SK-N-SH treated with all-trans-retinoic acid at 6 μM for 48 hours (cell line): Measurements from ENCODE around the gene PANX1.
A peak's percentile ranks its signal among the peaks of the same experiment; 100 is the strongest.

Experiments
- ATAC-seq: fragments of 200-7000 bp; cut with Tn5 transposase; 3 replicates; pipeline ENCODE4 v1.9.1; 2020; ENCODE audit warnings: mild to moderate bottlenecking, moderate library complexity
- ARNTL ChIP-seq: fragments of 450-650 bp; formaldehyde crosslinking; IDR thresholded peaks from 2 replicates; pipeline ENCODE4 v1.5.0; 2020; ENCODE audit warnings: low read depth, mild to moderate bottlenecking, moderate library complexity, borderline replicate concordance
- CREB5 ChIP-seq: fragments of 250-450 bp; sonication (Bioruptor Pico); IDR thresholded peaks from 2 replicates; pipeline ENCODE4 v1.5.1; 2020; ENCODE audit warnings: low read depth, mild to moderate bottlenecking, moderate library complexity
- CSRNP3 ChIP-seq: fragments of 250-450 bp; sonication (Bioruptor Pico); IDR thresholded peaks from 2 replicates; pipeline ENCODE4 v1.5.1; 2021; ENCODE audit warnings: mild to moderate bottlenecking, moderate library complexity
- ESRRG ChIP-seq: fragments of 250-450 bp; sonication (Bioruptor Pico); IDR thresholded peaks from 2 replicates; pipeline ENCODE4 v1.6.1; 2021; ENCODE audit warnings: mild to moderate bottlenecking
- GLIS3 ChIP-seq: fragments of 250-450 bp; sonication (Bioruptor Pico); IDR thresholded peaks from 2 replicates; pipeline ENCODE4 v1.5.0; 2020; ENCODE audit warnings: mild to moderate bottlenecking, moderate library complexity
- ISL1 ChIP-seq: fragments of 250-450 bp; sonication (Bioruptor Pico); IDR thresholded peaks from 2 replicates; pipeline ENCODE4 v2.1.2; 2022; ENCODE audit warnings: mild to moderate bottlenecking, moderate library complexity
- OSR1 ChIP-seq: fragments of 250-450 bp; sonication (Bioruptor Pico); IDR thresholded peaks from 2 replicates; pipeline ENCODE4 v1.8.0; 2022; ENCODE audit warnings: moderate library complexity, mild to moderate bottlenecking, inconsistent platforms
- PATZ1 ChIP-seq: fragments of 250-450 bp; sonication (Bioruptor Pico); IDR thresholded peaks from 2 replicates; pipeline ENCODE4 v1.8.0; 2020; ENCODE audit warnings: mild to moderate bottlenecking, moderate library complexity, borderline replicate concordance
- PPARA ChIP-seq: fragments of 250-450 bp; sonication (Bioruptor Pico); IDR thresholded peaks from 2 replicates; pipeline ENCODE4 v1.5.0; 2020; ENCODE audit warnings: mild to moderate bottlenecking, borderline replicate concordance
- RARB ChIP-seq: fragments of 250-450 bp; sonication (Bioruptor Pico); IDR thresholded peaks from 2 replicates; pipeline ENCODE4 v1.8.0; 2021; ENCODE audit warnings: mild to moderate bottlenecking, moderate library complexity
- SNAI2 ChIP-seq: fragments of 250-450 bp; sonication (Bioruptor Pico); IDR thresholded peaks from 2 replicates; pipeline ENCODE4 v1.5.0; 2020; ENCODE audit warnings: mild to moderate bottlenecking, moderate library complexity
- TCF4 ChIP-seq: fragments of 250-450 bp; sonication (Bioruptor Pico); IDR thresholded peaks from 2 replicates; pipeline ENCODE4 v1.8.0; 2021; ENCODE audit warnings: mild to moderate bottlenecking, moderate library complexity, borderline replicate concordance
- TOX ChIP-seq: fragments of 250-450 bp; sonication (Bioruptor Pico); IDR thresholded peaks from 2 replicates; pipeline ENCODE4 v1.8.0; 2021; ENCODE audit warnings: mild to moderate bottlenecking, moderate library complexity, borderline replicate concordance
- TSHZ2 ChIP-seq: fragments of 250-450 bp; sonication (Bioruptor Pico); IDR thresholded peaks from 2 replicates; pipeline ENCODE4 v1.5.0; 2020; ENCODE audit warnings: mild to moderate bottlenecking, moderate library complexity
- ZC3H10 ChIP-seq: fragments of 250-450 bp; sonication (Bioruptor Pico); IDR thresholded peaks from 2 replicates; pipeline ENCODE4 v1.5.1; 2021; ENCODE audit warnings: mild to moderate bottlenecking, moderate library complexity
- ZFP3 ChIP-seq: fragments of 250-450 bp; sonication (Bioruptor Pico); IDR thresholded peaks from 2 replicates; pipeline ENCODE4 v1.5.0; 2020; ENCODE audit warnings: mild to moderate bottlenecking, moderate library complexity
- ZNF565 ChIP-seq: fragments of 450-650 bp; formaldehyde crosslinking; conservative IDR thresholded peaks from 2 replicates; pipeline ENCODE4 v1.5.0; 2020; ENCODE audit warnings: low read depth, mild to moderate bottlenecking, moderate library complexity
- ZNF70 ChIP-seq: fragments of 450-650 bp; formaldehyde crosslinking; IDR thresholded peaks from 2 replicates; pipeline ENCODE4 v1.5.0; 2020; ENCODE audit warnings: mild to moderate bottlenecking, moderate library complexity
- ZNF8 ChIP-seq: fragments of 450-650 bp; formaldehyde crosslinking; IDR thresholded peaks from 2 replicates; pipeline ENCODE4 v1.5.0; 2020; ENCODE audit warnings: mild to moderate bottlenecking, moderate library complexity

Gene PANX1

DNA sequence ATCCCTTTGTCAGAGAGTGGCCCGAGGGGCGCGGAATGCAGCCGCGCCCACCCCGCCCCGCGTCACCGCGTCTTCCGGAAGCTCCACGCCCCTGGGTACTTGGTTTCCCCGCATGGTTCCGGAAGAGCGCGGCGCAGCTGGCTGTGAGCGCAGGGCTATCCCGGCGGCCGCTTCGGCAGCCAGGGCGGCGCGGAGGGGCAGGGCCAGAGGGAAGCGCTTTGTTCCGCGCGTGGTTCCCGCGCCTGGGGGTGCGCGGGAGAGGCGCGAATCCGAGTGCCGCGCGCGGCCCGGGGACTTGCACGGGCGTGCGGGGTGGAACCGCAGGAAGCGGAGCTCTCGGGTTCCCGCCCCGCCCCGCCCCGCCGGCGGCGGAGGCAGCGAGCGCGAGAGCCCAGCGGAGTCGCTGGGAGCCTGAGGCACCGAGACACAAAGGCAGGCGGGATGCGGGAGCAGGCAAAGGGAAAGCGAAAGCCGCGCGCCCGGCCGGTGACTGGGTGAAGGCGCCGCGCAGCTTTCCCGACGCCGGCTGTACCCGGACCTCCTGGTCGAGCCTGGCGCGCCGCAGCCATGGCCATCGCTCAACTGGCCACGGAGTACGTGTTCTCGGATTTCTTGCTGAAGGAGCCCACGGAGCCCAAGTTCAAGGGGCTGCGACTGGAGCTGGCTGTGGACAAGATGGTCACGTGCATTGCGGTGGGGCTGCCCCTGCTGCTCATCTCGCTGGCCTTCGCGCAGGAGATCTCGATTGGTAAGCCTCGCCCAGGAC is at the start of gene PANX1:
Gene PANX1, plus strand, starts transcription at position 96 of the 766 bp plus-strand sequence. Its CDS starts 472 bp downstream, at position 568.
- peak; percentile 85 for ATAC-seq
- TF ChIP-seq PPARA (CRISPR knock-in tag) (no peak), ZFP3 (CRISPR knock-in tag) (0 out of 2 replicates have a peak, but pooled peaks have one; percentile 11), ZNF70 (CRISPR knock-in tag) (no peak), TSHZ2 (CRISPR knock-in tag) (peak; percentile 44; the same call in 1 of the 2 replicates)

DNA sequence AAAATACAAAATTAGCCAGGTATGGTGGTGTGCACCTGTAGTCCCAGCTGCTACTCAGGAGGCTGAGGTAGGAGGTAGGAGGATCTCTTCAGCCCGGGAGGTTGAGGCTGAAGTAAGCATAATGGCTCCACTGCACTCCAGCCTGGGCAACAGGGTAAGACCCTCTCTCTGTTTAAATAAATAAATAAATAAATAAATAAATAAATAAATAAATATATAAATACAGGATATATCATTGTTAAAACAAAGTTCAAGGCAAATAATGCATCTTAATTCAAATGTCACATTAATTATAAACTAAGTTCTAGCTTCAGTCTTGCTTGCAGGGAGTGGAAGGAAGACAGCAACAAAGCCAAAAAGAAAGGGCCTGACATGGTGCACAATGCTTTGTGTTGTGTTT is 44.5 kb upstream of the PANX1 start:
- ATAC-seq, result no peak
- TF ChIP-seq ZNF70 (CRISPR knock-in tag) (no peak), ZFP3 (CRISPR knock-in tag) (no peak), CSRNP3 (CRISPR knock-in tag) (no peak), SNAI2 (no peak), GLIS3 (CRISPR knock-in tag) (no peak), OSR1 (CRISPR knock-in tag) (no peak), ISL1 (CRISPR knock-in tag) (no peak), ESRRG (CRISPR knock-in tag) (no peak), TOX (CRISPR knock-in tag) (no peak), TCF4 (CRISPR knock-in tag) (no peak), ZNF565 (no peak), ARNTL (CRISPR knock-in tag) (no peak), ZNF8 (no peak)

GRCh38 chr11:94088906-94089305 is 39.7 kb upstream of the PANX1 start:
- TF ChIP-seq PATZ1 (CRISPR knock-in tag) (no peak), CSRNP3 (CRISPR knock-in tag) (no peak), ZFP3 (CRISPR knock-in tag) (no peak), ZNF8 (no peak), PPARA (CRISPR knock-in tag) (no peak), ARNTL (CRISPR knock-in tag) (no peak), RARB (CRISPR knock-in tag) (no peak)
- no peak for ATAC-seq

DNA sequence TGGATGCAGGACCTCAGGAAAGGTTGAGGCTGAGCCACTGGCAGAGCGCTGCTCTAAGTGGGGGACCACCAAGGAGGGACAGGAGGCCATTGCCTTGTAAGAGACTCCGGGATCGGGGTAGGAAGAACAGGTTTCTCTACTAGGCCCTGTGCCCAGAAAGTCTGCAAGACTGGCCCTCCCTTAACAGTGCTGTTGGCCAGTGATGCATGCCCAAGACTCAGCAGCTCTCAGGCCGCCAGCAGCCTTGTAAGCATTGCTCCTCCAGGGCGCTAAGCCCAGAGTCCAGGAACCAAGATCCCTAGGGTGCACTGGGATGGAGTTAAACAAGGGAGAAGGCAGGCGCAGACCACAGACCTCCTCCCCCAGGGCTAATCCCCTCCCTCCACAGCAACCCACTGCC is 39.3 kb upstream of the PANX1 start:
- ATAC-seq, result no peak

More for the DNA sequence above, 39.3 kb upstream of the PANX1 start:
- TF ChIP-seq CREB5 (CRISPR knock-in tag) (no peak), TCF4 (CRISPR knock-in tag) (no peak), ISL1 (CRISPR knock-in tag) (no peak), ZC3H10 (no peak), SNAI2 (no peak), ZNF565 (no peak), RARB (CRISPR knock-in tag) (no peak), GLIS3 (CRISPR knock-in tag) (no peak)
